A549 treated with CpdA at 1 μM for 4 hours (cell line): ENCODE measurements around the gene QPRT. TPM values are rescaled to one million over a fixed set of nuclear protein-coding genes. Genes with fewer than 3 reads are reported as not detected.

ENCODE experiments used
- total RNA-seq: library from RNA; stranded (reverse); fragments of 200-300 nt; extraction: Qiagen RNA extraction; gene quantifications from 5 replicates; pipeline ENCODE4 v1.2.3, GENCODE V29; 2022; ENCODE audit warnings: low read depth

Gene QPRT
- 0.46 to 1.8 TPM (median 0.94 TPM) in 5 replicates for total RNA-seq

DNA sequence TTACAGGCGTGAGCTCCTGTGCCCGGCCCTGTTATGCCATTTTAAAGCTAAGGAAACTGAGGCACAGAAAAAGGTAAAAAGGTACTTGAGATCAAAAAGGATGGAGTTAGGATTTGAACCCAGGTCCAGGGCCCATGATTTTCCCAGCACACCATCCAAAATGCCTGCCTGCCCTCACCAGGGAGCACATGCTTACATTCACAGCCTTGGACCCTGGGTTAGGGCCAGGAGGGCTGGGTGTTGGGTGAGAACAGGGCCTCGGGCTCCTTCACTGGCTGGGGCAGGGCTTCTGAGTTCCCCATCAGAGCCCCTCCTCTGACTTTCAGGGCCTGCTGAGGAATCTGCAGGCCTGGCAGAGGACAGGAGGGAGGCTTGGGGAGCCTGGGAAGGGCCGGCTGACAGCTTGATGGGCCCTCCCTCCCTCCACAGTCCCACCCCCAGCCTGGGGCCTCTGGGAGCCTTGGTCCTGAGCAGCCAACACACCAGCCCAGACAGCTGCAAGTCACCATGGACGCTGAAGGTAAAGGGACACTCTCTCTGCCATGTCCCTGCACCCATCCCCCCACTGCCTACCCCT is at the start of gene QPRT:
Gene QPRT, plus strand, starts transcription at position 490 of the 577 bp plus-strand sequence. Its CDS starts 18 bp downstream, at position 508.

DNA sequence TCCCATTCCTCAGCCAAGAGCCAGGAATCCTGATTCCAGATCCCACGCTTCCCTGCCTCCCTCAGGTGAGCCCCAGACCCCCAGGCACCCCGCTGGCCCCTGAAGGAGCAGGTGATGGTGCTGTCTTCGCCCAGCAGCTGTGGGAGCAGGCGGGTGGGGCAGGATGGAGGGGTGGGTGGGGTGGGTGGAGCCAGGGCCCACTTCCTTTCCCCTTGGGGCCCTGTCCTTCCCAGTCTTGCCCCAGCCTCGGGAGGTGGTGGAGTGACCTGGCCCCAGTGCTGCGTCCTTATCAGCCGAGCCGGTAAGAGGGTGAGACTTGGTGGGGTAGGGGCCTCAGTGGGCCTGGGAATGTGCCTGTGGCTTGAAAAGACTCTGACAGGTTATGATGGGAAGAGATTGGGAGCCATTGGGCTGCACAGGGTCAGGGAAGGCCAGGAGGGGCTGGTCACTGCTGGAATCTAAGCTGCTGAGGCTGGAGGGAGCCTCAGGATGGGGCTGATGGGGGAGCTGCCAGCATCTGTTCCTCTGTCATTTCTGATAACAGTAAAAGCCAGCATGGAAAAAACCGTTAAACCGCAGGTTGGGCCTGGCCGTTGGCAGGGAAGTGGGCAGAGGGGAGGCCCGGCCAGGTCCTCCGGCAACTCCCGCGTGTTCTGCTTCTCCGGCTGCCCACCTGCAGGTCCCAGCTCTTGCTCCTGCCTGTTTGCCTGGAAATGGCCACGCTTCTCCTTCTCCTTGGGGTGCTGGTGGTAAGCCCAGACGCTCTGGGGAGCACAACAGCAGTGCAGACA is 15.8 kb upstream of the QPRT start, which contains the start of gene SPN:
Gene SPN, plus strand, starts transcription at position 232 of the 791 bp plus-strand sequence. Its CDS starts 482 bp downstream, at position 714.

DNA sequence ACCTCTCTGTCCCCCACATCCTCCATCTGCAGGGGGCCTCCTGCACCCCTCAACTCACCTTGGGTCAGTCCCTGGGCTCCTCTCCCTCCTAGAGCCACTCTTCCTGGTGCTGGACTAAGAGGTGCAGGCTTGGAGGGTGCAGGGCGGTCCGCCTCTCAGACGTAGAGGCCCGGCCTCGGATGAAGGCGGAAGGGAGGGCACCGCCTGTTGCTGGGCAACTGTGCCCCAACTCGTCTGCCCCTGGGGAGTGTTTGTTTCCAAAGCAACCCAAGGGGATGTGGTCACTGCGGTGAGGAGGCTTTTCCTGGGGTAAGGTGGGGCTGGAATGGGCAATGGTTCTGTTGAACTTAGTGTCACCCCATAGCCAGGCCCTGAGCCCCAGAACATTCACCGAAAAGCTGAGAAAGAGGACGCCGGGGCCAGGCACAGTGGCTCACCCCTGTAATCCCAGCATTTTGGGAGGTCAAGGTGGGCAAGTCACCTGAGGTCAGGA is 66.9 kb downstream of the QPRT start, which contains the start of gene C16orf54:
Gene C16orf54, minus strand, starts transcription at position 138 of the 493 bp plus-strand sequence. CDS start 1,039 bp downstream, outside the sequence.

Other genes with a start within 250 kb of the QPRT start
- 17.7 to 33.9 TPM (median 30.6 TPM) in 5 replicates for gene BOLA2, start 224.8 kb upstream of the QPRT start, total RNA-seq
- gene SLX1B, start 224.6 kb upstream of the QPRT start, total RNA-seq: 75.2 to 90.9 TPM (median 82.4 TPM) in 5 replicates
- 32.7 to 44.2 TPM (median 38.5 TPM) in 5 replicates for gene SULT1A4, start 219.3 kb upstream of the QPRT start, total RNA-seq
- gene NPIPB12, start 172.8 kb upstream of the QPRT start, total RNA-seq: 26.0 to 44.3 TPM (median 35.2 TPM) in 5 replicates
- 0.01 TPM in 1 of 5 replicates, not detected in the others for gene SPN, start 15.9 kb upstream of the QPRT start, total RNA-seq
- gene C16orf54, start 66.8 kb downstream of the QPRT start, total RNA-seq: not detected in 5 replicates
- not detected in 5 replicates for gene ZG16, start 99.1 kb downstream of the QPRT start, total RNA-seq
- 81.9 to 103 TPM (median 93.7 TPM) in 5 replicates for gene KIF22, start 111.6 kb downstream of the QPRT start, total RNA-seq
- gene MAZ, start 127.3 kb downstream of the QPRT start, total RNA-seq: 155 to 199 TPM (median 183 TPM) in 5 replicates
- 0.26 to 0.54 TPM (median 0.46 TPM) in 5 replicates for gene PRRT2, start 133.0 kb downstream of the QPRT start, total RNA-seq
- 41.2 to 51.3 TPM (median 48.8 TPM) in 5 replicates for gene PAGR1, start 137.0 kb downstream of the QPRT start, total RNA-seq
- 110 to 134 TPM (median 125 TPM) in 5 replicates for gene MVP, start 141.3 kb downstream of the QPRT start, total RNA-seq
- 63.2 to 108 TPM (median 103 TPM) in 5 replicates for gene CDIPT, start 184.0 kb downstream of the QPRT start, total RNA-seq
- 16.5 to 25.6 TPM (median 21.2 TPM) in 5 replicates for gene SEZ6L2, start 220.4 kb downstream of the QPRT start, total RNA-seq
- gene ASPHD1, start 221.3 kb downstream of the QPRT start, total RNA-seq: 20.9 to 30.7 TPM (median 28.3 TPM) in 5 replicates
- 15.9 to 22.5 TPM (median 18.2 TPM) in 5 replicates for gene KCTD13, start 247.0 kb downstream of the QPRT start, total RNA-seq